ENCODE data around the gene ASPSCR1. TPM values are rescaled to one million over a fixed set of nuclear protein-coding genes. Genes with fewer than 3 reads are reported as not detected.

Gene ASPSCR1
- total and polyA plus RNA-seq, 2 of the 13 experiments (the other 11 are each of a cell fraction or from before 2014, with no cell fraction given): 274 to 314 TPM

- TF ChIP-seq, protein P1, sequence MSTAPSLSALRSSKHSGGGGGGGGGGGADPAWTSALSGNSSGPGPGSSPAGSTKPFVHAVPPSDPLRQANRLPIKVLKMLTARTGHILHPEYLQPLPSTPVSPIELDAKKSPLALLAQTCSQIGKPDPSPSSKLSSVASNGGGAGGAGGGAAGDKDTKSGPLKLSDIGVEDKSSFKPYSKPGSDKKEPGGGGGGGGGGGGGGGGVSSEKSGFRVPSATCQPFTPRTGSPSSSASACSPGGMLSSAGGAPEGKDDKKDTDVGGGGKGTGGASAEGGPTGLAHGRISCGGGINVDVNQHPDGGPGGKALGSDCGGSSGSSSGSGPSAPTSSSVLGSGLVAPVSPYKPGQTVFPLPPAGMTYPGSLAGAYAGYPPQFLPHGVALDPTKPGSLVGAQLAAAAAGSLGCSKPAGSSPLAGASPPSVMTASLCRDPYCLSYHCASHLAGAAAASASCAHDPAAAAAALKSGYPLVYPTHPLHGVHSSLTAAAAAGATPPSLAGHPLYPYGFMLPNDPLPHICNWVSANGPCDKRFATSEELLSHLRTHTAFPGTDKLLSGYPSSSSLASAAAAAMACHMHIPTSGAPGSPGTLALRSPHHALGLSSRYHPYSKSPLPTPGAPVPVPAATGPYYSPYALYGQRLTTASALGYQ (CRISPR knock-in tag; IDR thresholded peaks at IDR 0.05): no peak
- TF ChIP-seq ZNF775 (CRISPR knock-in tag; IDR thresholded peaks at IDR 0.05; ENCODE audit: borderline replicate concordance) (no peak), RBM39 (IDR thresholded peaks at IDR 0.05; ENCODE audit: low read depth, low read length, poor library complexity, severe bottlenecking) (peak; percentile 28), ZNF879 (CRISPR knock-in tag; IDR thresholded peaks at IDR 0.05) (no peak), CREBL2 (CRISPR knock-in tag; IDR thresholded peaks at IDR 0.05; ENCODE audit: borderline replicate concordance) (no peak), SCMH1 (CRISPR knock-in tag; IDR thresholded peaks at IDR 0.05; ENCODE audit: borderline replicate concordance) (no peak), CCDC6 (CRISPR knock-in tag; IDR thresholded peaks at IDR 0.05) (no peak), ZNF570 (CRISPR knock-in tag; IDR thresholded peaks at IDR 0.05; ENCODE audit: borderline replicate concordance) (no peak), SUZ12 (IDR thresholded peaks at IDR 0.05; ENCODE audit: low read depth, low read length) (no peak), ERF (CRISPR knock-in tag; IDR thresholded peaks at IDR 0.05) (no peak), ZSCAN25 (CRISPR knock-in tag; IDR thresholded peaks at IDR 0.05) (no peak), ZC3H4 (CRISPR knock-in tag; IDR thresholded peaks at IDR 0.05; ENCODE audit: borderline replicate concordance) (no peak), ZNF225 (CRISPR knock-in tag; IDR thresholded peaks at IDR 0.05) (no peak), ZNF33B (CRISPR knock-in tag; IDR thresholded peaks at IDR 0.05) (0 out of 2 replicates have a peak, but pooled peaks have one; percentile 16), ADNP (CRISPR knock-in tag; IDR thresholded peaks at IDR 0.05) (no peak), CSRNP2 (CRISPR knock-in tag; conservative IDR thresholded peaks at IDR 0.05; ENCODE audit: low read depth) (no peak), ZNF264 (CRISPR knock-in tag; IDR thresholded peaks at IDR 0.05) (no peak), ZHX1 (CRISPR knock-in tag; IDR thresholded peaks at IDR 0.05; ENCODE audit: low read depth) (0 out of 2 replicates have a peak, but pooled peaks have one; percentile 23), ZNF564 (CRISPR knock-in tag; IDR thresholded peaks at IDR 0.05) (peak; percentile 34; the same call in 1 of the 2 replicates)
- TF ChIP-seq, protein P2, sequence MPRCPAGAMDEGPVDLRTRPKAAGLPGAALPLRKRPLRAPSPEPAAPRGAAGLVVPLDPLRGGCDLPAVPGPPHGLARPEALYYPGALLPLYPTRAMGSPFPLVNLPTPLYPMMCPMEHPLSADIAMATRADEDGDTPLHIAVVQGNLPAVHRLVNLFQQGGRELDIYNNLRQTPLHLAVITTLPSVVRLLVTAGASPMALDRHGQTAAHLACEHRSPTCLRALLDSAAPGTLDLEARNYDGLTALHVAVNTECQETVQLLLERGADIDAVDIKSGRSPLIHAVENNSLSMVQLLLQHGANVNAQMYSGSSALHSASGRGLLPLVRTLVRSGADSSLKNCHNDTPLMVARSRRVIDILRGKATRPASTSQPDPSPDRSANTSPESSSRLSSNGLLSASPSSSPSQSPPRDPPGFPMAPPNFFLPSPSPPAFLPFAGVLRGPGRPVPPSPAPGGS (CRISPR knock-in tag; IDR thresholded peaks at IDR 0.05): no peak
- TF ChIP-seq, protein P3, sequence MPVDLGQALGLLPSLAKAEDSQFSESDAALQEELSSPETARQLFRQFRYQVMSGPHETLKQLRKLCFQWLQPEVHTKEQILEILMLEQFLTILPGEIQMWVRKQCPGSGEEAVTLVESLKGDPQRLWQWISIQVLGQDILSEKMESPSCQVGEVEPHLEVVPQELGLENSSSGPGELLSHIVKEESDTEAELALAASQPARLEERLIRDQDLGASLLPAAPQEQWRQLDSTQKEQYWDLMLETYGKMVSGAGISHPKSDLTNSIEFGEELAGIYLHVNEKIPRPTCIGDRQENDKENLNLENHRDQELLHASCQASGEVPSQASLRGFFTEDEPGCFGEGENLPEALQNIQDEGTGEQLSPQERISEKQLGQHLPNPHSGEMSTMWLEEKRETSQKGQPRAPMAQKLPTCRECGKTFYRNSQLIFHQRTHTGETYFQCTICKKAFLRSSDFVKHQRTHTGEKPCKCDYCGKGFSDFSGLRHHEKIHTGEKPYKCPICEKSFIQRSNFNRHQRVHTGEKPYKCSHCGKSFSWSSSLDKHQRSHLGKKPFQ (CRISPR knock-in tag; IDR thresholded peaks at IDR 0.05; ENCODE audit: insufficient replicate concordance): no peak
Observed at GRCh38 chr17:82001571-82002056, 24.2 kb downstream of the ASPSCR1 start (continued).
